B cell (primary cell): ENCODE results near the gene KCND3. TPM values are rescaled to one million over a fixed set of nuclear protein-coding genes. Genes with fewer than 3 reads are reported as not detected.

Source experiments
- ATAC-seq: fragments of 200-7000 bp; cut with Tn5 transposase; one replicate; pipeline ENCODE4 v1.10.0; 2021; ENCODE audit warnings: low read depth, mild to moderate bottlenecking, moderate number of reproducible peaks, moderate library complexity
- CTCF ChIA-PET: fragments of 350-600 bp; sonication (Branson Sonifier 250); formaldehyde crosslinking; loops from one replicate; lab custom pipeline; 2021; ENCODE audit warnings: antibody characterized with exemption, inconsistent platforms; lab: Charles Lee
- POLR2A ChIA-PET: fragments of 350-600 bp; sonication (Branson Sonifier 250); formaldehyde crosslinking; loops from one replicate; lab custom pipeline; 2021; ENCODE audit warnings: antibody characterized with exemption; lab: Charles Lee
- DNase-seq: peaks from one replicate; pipeline ENCODE4 v3.0.0; 2013
- H2AFZ ChIP-seq: 2 replicates; pipeline ENCODE4 v1.6.1; 2012; ENCODE audit warnings: mild to moderate bottlenecking, low read depth, low read length; ENCODE audit not compliant: insufficient read depth, poor library complexity, severe bottlenecking
- H3K27ac ChIP-seq, 2 donors: 1 replicate in 1 of 2; 2 replicates in 1 of 2; pipeline ENCODE4 v1.5.1; 2012 to 2013; ENCODE audit warnings: low read length in 2 of 2, mild to moderate bottlenecking in 2 of 2, moderate library complexity in 1 of 2
- H3K27me3 ChIP-seq, 4 experiments: fragments of 200-600 bp in 1 of 4; sonication (generic) in 1 of 4; replicated peaks in 1 of 4; 1 replicate in 2 of 4; 2 replicates in 2 of 4; pipeline versions ENCODE4 v1.6.1 to v1.7.0; 2013 to 2016; ENCODE audit warnings: low read length in 3 of 4, mild to moderate bottlenecking in 2 of 4, mixed read lengths in 1 of 4, moderate library complexity in 1 of 4; ENCODE audit not compliant: insufficient read depth in 4 of 4, control insufficient read depth in 3 of 4; ENCODE audit errors: control extremely low read depth in 1 of 4
- H3K36me3 ChIP-seq, 2 experiments: replicated peaks in 1 of 2; 1 replicate in 1 of 2; 2 replicates in 1 of 2; pipeline versions ENCODE4 v1.6.1 to v1.7.1; 2013; ENCODE audit warnings: low read length in 1 of 2; ENCODE audit not compliant: insufficient read depth in 2 of 2, control insufficient read depth in 1 of 2; ENCODE audit errors: control extremely low read depth in 1 of 2, extremely low read depth in 1 of 2
- H3K4me1 ChIP-seq, 2 donors: fragments of 200-600 bp in 1 of 2; sonication (generic) in 1 of 2; 1 replicate in 1 of 2; 2 replicates in 1 of 2; pipeline versions ENCODE4 v1.5.1 to v1.6.1; 2013 to 2017; ENCODE audit warnings: low read length in 2 of 2; ENCODE audit not compliant: control insufficient read depth in 2 of 2, insufficient read depth in 2 of 2
- H3K4me2 ChIP-seq: replicated peaks from 2 replicates; pipeline ENCODE3; 2012; ENCODE audit warnings: mild to moderate bottlenecking, low read depth, low read length; ENCODE audit not compliant: poor library complexity, severe bottlenecking
- H3K4me3 ChIP-seq, 5 experiments: fragments of 200-600 bp in 1 of 5; sonication (generic) in 1 of 5; 1 replicate in 3 of 5; 2 replicates in 2 of 5; pipeline versions ENCODE4 v1.5.1 to v1.7.0; 2011 to 2016; ENCODE audit warnings: low read length in 4 of 5, mild to moderate bottlenecking in 4 of 5, low read depth in 2 of 5, control low read depth in 1 of 5, moderate library complexity in 1 of 5; ENCODE audit not compliant: insufficient read depth in 1 of 5; ENCODE audit errors: control extremely low read depth in 1 of 5, extremely low read depth in 1 of 5
- H3K79me2 ChIP-seq: fragments of 200-600 bp; sonication (generic); one replicate; pipeline ENCODE4 v1.6.0; 2016; ENCODE audit warnings: low read length; ENCODE audit not compliant: control insufficient read depth, insufficient read depth
- H3K9ac ChIP-seq: fragments of 200-600 bp; sonication (generic); 2 replicates; pipeline ENCODE4 v1.6.1; 2017; ENCODE audit warnings: mild to moderate bottlenecking, low read length, moderate library complexity
- H3K9me3 ChIP-seq, 3 donors: one replicate each; pipeline versions ENCODE4 v1.6.1 to v1.7.1; 2013; ENCODE audit warnings: low read length in 2 of 3; ENCODE audit not compliant: control insufficient read depth in 2 of 3, insufficient read depth in 1 of 3; ENCODE audit errors: control extremely low read depth in 1 of 3
- H4K20me1 ChIP-seq: 2 replicates; pipeline ENCODE4 v1.6.0; 2012; ENCODE audit warnings: mild to moderate bottlenecking, low read length; ENCODE audit not compliant: insufficient read depth, control insufficient read depth, poor library complexity, severe bottlenecking
- H3K27ac Mint-ChIP-seq: one replicate; pipeline ENCODE4 v1.8.0; 2021; ENCODE audit warnings: mixed read lengths
- H3K27me3 Mint-ChIP-seq: one replicate; pipeline ENCODE4 v1.8.0; 2021; ENCODE audit warnings: mixed read lengths
- H3K4me1 Mint-ChIP-seq: one replicate; pipeline ENCODE4 v1.8.0; 2021; ENCODE audit warnings: mixed read lengths
- H3K4me3 Mint-ChIP-seq: one replicate; pipeline ENCODE4 v1.8.0; 2021; ENCODE audit warnings: mixed read lengths
- H3K9me3 Mint-ChIP-seq: one replicate; pipeline ENCODE4 v1.8.0; 2022; ENCODE audit warnings: mixed read lengths; ENCODE audit not compliant: insufficient read depth
- CTCF ChIP-seq: fragments of 200-600 bp; IDR thresholded peaks from one replicate; pipeline ENCODE4 v1.8.0; 2022; ENCODE audit warnings: antibody characterized with exemption, mild to moderate bottlenecking
- EZH2 ChIP-seq: IDR thresholded peaks from 2 replicates; pipeline ENCODE4 v1.6.1; 2012; ENCODE audit warnings: borderline replicate concordance, low read depth, mild to moderate bottlenecking, moderate library complexity, low read length; ENCODE audit not compliant: insufficient read depth, poor library complexity, severe bottlenecking
- intact Hi-C: fragments of 100-400 bp; cut with micrococcal nuclease; formaldehyde crosslinking; loops from one replicate; pipeline ENCODE4 v1.10.0; 2022
- polyA plus RNA-seq: library from polyadenylated mRNA; depleted of rRNA; stranded (reverse); fragments of >200 nt; gene quantifications from 2 replicates; pipeline ENCODE4 v1.2.3, GENCODE V29; 2012
- total RNA-seq, 2 donors: library from RNA; stranded (reverse); fragments of 120-200 nt in 1 of 2; gene quantifications; 1 replicate in 1 of 2; 2 replicates in 1 of 2; pipeline versions ENCODE4 v1.2.3 to v1.2.4, GENCODE V29; 2013 to 2022

The KCND3 gene
- total and polyA plus RNA-seq, 2 donors (not counting 1 experiment from before 2014, with no cell fraction given), result 0.07 TPM; not detected in 1

- no peak overlapping the region for H3K4me3 ChIP-seq
- H4K20me1 ChIP-seq, result no peaks in the 10 kb centered on the region
- H3K27me3 ChIP-seq, result no peaks in the 10 kb centered on the region
- ChIA-PET CTCF (interaction anchor here (0.7 to 5.6 kb wide), 26 partner anchors 8 to 1162 kb away, joined by 3 to 198 read pairs (median 6); partner anchors contain the start of genes INKA2 and KCNA2), POLR2A (no interaction called here)
- no peaks in the 10 kb centered on the region for H3K4me1 Mint-ChIP-seq
- DNase-seq (no peak), ATAC-seq (no peak)
- no peaks in the 10 kb centered on the region for H3K27me3 Mint-ChIP-seq
- H3K4me3 Mint-ChIP-seq, result no peak overlapping the region
- no peak overlapping the region for H2AFZ ChIP-seq
- H3K9me3 ChIP-seq, result no peaks in the 10 kb centered on the region
- H3K36me3 ChIP-seq, result peaks cover 15 to 43% of the 10 kb centered on the region in 2 experiments
- H3K27ac ChIP-seq, result peak overlapping the region in 1 of 2 donors; percentile 52
- no peaks in the 10 kb centered on the region for H3K9me3 Mint-ChIP-seq
- no peaks in the 10 kb centered on the region for H3K79me2 ChIP-seq
- TF ChIP-seq EZH2, result no peak
- TF ChIP-seq CTCF, result no peak
- H3K4me2 ChIP-seq, result no peak overlapping the region
- H3K27ac Mint-ChIP-seq, result no peak overlapping the region
- intact Hi-C loops, result loop anchor here (1.0 to 10.0 kb wide), 8 partner anchors 13 to 544 kb away; partner anchors contain the start of genes CHI3L2, DDX20 and INKA2
- no peak overlapping the region for H3K9ac ChIP-seq
- no peaks in the 10 kb centered on the region for H3K4me1 ChIP-seq
These were observed 220.8 kb downstream of the KCND3 start for GRCh38 chr1:111768625-111769024.

- Histone ChIP-seq H3K27ac (no peak overlapping the region), H3K79me2 (no peaks in the 10 kb centered on the region), H3K36me3 (peaks cover 17 to 47% of the 10 kb centered on the region in 2 experiments), H3K9me3 (no peaks in the 10 kb centered on the region), H3K4me2 (no peak overlapping the region), H3K27me3 (no peaks in the 10 kb centered on the region), H2AFZ (no peak overlapping the region), H3K9ac (no peak overlapping the region), H4K20me1 (no peaks in the 10 kb centered on the region), H3K4me3 (no peak overlapping the region), H3K4me1 (no peaks in the 10 kb centered on the region)
- ATAC-seq, result no peak
- Mint-ChIP-seq H3K9me3 (no peaks in the 10 kb centered on the region), H3K27ac (no peak overlapping the region), H3K4me3 (no peak overlapping the region), H3K4me1 (no peaks in the 10 kb centered on the region), H3K27me3 (no peaks in the 10 kb centered on the region)
- no peak for DNase-seq
- ChIA-PET CTCF (interaction anchor here (0.9 to 5.6 kb wide), 21 partner anchors 11 to 1360 kb away, joined by 3 to 198 read pairs (median 5); partner anchors contain the start of gene INKA2), POLR2A (no interaction called here)
- intact Hi-C loops, result loop anchor here (10.0 kb wide), 2 partner anchors 113 to 543 kb away; partner anchors contain the start of gene CHI3L2
- TF ChIP-seq CTCF (no peak), EZH2 (no peak)
These were observed 221.4 kb downstream of the KCND3 start for GRCh38 chr1:111768023-111768422.
